ENCODE results near the gene FAHD2A.

GRCh38 chr2:95361216-95361980 is 41.1 kb upstream of the FAHD2A start:
- TF ChIP-seq PHF8 (conservative IDR thresholded peaks at IDR 0.05; ENCODE audit: low read depth, low read length) = no peak
- TF ChIP-seq RAD21 (IDR thresholded peaks at IDR 0.05 in 1 of 2, conservative IDR thresholded peaks at IDR 0.05 in 1 of 2; ENCODE audit: low read depth in 2 of 2, low read length in 2 of 2) = no peak
- TF ChIP-seq RFX5 (IDR thresholded peaks at IDR 0.05; ENCODE audit: borderline replicate concordance, low read depth, low read length) = no peak
- no peak for TF ChIP-seq TBP (IDR thresholded peaks at IDR 0.05; ENCODE audit: low read depth, low read length)
- TF ChIP-seq POLR2A (IDR thresholded peaks at IDR 0.05; ENCODE audit: control extremely low read depth in 1 of 2, low read depth in 2 of 2, low read length in 2 of 2) = no peak
- no peak for TF ChIP-seq CTCF (IDR thresholded peaks at IDR 0.05; ENCODE audit: control extremely low read depth in 1 of 3, insufficient read depth in 1 of 3, low read depth in 1 of 3, low read length in 3 of 3)
- no peak for TF ChIP-seq POLR2AphosphoS5 (IDR thresholded peaks at IDR 0.05; ENCODE audit: low read depth, low read length)
- TF ChIP-seq GTF2F1 (IDR thresholded peaks at IDR 0.05; ENCODE audit: borderline replicate concordance, low read depth, low read length) = no peak
- TF ChIP-seq ATF2 (IDR thresholded peaks at IDR 0.05; ENCODE audit: low read length) = no peak
- TF ChIP-seq SRF (IDR thresholded peaks at IDR 0.05; ENCODE audit: low read depth, low read length) = no peak
- TF ChIP-seq EP300 (IDR thresholded peaks at IDR 0.05; ENCODE audit: borderline replicate concordance in 1 of 2, low read depth in 2 of 2, low read length in 2 of 2) = no peak
